GM19452 (cell line): Measurements from ENCODE around the gene RXRA.

Experiments
- ATAC-seq: cut with Tn5 transposase; IDR thresholded peaks from one replicate; pipeline ENCODE4 v1.9.1; 2021; ENCODE audit not compliant: unreplicated experiment

Gene RXRA

DNA sequence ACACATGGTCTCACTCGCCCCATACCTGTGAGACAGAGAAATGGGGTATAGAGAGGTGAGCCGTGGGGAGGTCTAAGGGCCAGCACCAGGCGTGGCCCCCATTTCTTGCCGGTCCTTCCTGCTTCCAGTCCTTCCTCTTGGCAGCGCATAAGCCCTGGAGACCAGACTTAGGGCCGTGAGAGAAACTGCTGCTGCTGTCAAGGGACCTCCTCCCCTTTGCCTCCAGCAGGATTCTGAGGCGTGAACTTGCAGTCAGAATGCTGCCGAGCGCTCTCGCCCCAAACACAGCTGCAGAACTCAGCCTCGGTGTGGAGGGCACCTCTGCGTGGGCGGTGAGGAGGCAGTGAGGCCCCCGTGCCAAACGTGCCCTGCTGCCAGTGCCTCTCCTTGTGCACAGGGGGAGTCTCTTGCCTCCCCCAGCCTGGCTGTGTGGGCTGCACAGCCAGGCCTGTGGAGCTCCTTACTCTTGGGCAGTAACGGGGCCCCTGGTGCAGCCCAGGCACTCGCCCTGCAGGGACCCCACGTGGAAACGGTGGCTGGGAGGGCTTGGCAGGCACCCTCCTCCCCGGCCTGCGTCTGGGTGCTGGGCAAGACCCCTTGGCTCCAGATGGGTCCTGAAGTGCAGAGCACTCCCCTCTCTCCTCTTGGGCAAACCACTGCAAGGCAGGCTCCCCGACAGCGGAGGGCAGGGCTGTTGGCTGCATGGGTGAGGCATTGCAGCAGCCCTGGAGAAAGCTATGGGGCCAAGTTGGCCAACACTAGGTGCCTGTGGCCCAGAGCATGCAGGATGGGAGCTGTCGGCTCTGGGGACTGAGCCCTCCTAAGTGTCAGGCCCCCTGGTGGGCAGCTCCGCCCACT, 85.4 kb downstream of the RXRA start:
- ATAC-seq, result no peak

GRCh38 chr9:134412298-134412711, 86.0 kb downstream of the RXRA start:
- ATAC-seq, result no peak

DNA sequence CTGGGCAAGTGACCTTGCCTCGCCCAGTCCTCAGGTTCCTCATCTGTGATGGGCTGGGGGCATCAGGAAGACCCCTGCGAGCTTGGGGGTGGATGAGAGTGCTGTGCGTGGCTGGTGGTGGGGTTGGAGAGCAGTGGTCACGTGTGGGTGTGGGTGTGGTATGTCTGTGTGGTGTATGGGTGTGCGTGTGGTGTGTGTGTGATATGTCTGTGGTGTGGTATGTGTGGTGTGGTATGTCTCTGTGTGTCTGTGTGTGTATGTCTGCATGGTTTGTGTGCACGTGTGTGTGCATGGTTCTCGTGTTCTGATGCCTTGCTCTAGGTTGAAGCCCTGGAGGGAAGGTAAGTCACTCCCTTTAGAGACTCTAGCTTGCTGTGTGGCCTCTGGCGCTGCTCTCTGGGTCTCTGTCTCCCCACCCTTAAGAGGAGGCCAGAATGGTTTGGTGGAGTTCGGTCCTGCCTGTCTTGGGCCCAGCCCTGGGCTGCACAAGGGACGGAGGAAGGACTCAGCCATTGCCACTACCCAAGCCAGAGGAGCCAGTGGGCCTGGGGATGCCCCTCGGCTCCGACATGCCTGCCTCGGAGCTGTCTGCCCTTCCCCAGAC, 87.0 kb downstream of the RXRA start:
- ATAC-seq, result no peak

GRCh38 chr9:134413890-134414623, 87.8 kb downstream of the RXRA start:
- ATAC-seq, result no peak

DNA sequence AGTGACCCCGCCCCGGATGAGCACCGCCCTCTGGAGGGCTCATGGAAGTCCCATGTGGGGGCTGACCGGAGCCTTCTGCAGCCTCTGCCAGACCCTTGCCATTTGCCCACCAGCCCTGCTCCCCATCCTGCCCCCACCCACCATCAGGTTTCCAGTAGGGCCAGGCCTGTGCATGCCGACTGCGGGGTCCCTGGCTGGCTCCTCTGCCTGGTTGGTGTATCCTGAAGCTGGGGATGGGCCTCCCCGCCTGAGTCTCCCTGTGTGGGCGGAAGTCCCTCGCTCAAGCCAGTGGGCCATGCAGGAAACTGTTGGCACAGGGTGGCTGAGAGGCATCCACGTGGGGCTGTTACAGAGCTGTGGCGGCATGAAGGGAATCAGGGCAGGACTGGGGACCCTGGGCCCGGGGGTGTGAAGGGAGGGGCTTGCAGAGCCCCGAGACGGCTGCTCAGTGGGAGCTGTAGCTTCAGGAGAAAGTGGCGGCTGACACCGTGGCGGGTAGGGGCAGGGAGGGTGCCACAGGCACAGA, 88.7 kb downstream of the RXRA start:
- ATAC-seq, result no peak

GRCh38 chr9:134416385-134417015, 90.2 kb downstream of the RXRA start:
- ATAC-seq, result no peak

DNA sequence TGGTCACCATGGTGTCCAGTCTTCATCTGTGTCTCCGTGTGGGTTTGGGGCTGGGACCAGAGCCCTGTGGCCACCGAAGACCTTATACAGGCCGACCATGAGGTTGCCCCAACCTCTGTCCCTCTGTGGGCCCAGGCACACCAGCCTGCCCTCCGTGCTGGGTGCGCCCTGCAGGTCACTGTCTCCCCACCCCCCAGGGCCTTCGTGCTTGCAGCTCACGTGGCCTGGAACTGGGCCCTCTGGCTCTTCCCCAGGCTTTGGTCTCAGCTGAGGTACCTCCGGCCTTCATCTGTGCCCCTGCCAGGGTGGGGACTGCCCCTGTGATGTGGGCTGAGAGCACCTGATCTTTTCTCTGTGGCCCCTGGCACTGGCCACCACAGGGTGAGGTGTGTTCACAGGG, 92.1 kb downstream of the RXRA start:
- no peak for ATAC-seq

DNA sequence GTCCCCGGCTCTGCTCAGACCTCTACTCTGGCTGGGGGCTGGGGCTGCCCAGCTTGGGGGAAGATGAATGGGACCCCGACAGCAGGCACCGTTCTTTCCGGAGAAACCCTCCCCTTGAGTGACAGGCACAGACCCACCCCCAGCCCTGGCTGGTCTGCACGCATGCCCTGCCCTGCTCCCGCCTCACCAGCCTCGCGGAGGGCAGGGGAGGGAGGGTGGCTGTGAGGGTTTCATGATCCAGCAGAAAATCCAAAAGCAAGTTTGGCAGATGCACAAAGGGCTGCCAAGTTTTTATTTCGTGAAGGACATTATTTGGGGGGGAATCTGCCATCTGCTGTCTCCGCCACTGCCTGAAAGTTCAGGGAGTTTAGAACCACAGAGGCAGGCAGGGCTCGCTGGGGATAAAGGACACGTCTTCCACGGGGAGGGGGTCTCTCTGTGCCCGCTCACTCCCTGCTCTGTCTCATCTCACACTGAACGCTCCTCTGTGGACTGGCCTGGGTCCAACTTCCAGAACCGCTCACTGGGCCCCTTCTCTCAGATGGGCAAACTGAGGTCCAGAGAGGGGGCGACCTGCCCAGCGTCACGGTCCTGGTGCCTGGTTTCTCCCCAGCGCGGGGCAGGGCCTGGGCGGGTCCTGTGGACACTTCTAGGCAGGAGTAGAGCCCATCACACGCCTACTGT, 92.9 kb downstream of the RXRA start:
- ATAC-seq, result no peak

GRCh38 chr9:134419684-134420076, 93.4 kb downstream of the RXRA start:
- ATAC-seq, result no peak

GRCh38 chr9:134420281-134420845, 94.1 kb downstream of the RXRA start:
- ATAC-seq, result no peak

GRCh38 chr9:134420974-134421432, 94.7 kb downstream of the RXRA start:
- no peak for ATAC-seq

DNA sequence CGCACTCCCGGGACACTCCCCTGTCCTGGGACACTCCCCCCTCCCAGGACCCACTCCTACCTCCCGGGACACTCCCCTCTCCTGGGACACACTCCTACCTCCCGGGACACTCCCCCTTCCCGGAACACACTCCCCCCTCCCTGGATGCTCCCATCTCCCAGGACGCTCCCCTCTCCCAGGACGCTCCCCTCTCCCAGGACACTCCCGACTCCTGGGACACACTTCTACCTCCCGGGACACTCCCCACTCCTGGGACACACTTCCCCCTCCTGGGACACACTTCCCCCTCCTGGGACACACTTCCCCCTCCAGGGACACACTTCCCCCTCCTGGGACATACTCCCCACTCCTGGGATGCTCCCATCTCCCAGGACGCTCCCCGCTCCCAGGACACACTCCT, 95.6 kb downstream of the RXRA start:
- ATAC-seq, result no peak

GRCh38 chr9:134422301-134423090, 96.2 kb downstream of the RXRA start:
- ATAC-seq, result no peak

GRCh38 chr9:134423166-134423565, 96.9 kb downstream of the RXRA start:
- no peak for ATAC-seq

- no peak for ATAC-seq
These were observed 97.5 kb downstream of the RXRA start for GRCh38 chr9:134423749-134424148.

GRCh38 chr9:134424818-134425217, 98.6 kb downstream of the RXRA start:
- no peak for ATAC-seq

DNA sequence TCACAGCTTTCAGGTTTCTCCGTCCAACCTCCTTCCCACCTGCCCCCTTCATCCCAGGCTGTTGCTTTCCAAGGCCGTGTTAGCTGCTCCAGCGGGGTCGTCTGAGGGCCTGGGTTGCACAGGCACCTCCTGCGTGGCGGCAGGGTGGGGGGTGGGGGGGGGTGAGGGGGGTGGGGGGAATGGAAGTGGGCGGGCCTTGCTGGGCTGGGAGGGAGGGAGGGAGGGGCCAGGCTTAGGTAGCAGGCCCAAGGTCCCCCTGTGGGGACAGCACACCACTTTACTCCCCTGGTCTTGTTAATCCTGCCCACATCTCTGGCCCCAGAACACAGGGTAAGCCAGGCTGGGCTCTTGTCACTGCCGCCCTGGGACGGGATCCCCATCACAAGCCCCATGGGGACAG, 99.1 kb downstream of the RXRA start:
- no peak for ATAC-seq

GRCh38 chr9:134425812-134426211, 99.6 kb downstream of the RXRA start:
- no peak for ATAC-seq

GRCh38 chr9:134426436-134426835, 100.2 kb downstream of the RXRA start:
- no peak for ATAC-seq
